Keratinocyte (primary cell): ENCODE data around the gene POU6F2. TPM values are rescaled to one million over a fixed set of nuclear protein-coding genes. Genes with fewer than 3 reads are reported as not detected.

Source experiments
- DNase-seq: peaks from one replicate; pipeline ENCODE4 v3.0.0-alpha.2; 2011; ENCODE audit warnings: low read depth, missing footprints, low spot score
- FAIRE-seq: peaks from 2 replicates; lab custom pipeline; 2011; peaks lifted over from hg19 to GRCh38; lab: Jason Lieb, UNC
- H2AFZ ChIP-seq: 2 replicates; pipeline ENCODE4 v1.6.0; 2012; ENCODE audit warnings: low read length, control low read depth, inconsistent platforms; ENCODE audit not compliant: control insufficient read depth
- H3K27ac ChIP-seq: 2 replicates; pipeline ENCODE4 v1.5.1; 2011; ENCODE audit warnings: low read length; ENCODE audit not compliant: control insufficient read depth, insufficient read depth
- H3K27me3 ChIP-seq: 3 replicates; pipeline ENCODE4 v1.6.0; 2011; ENCODE audit warnings: low read length; ENCODE audit not compliant: control insufficient read depth, insufficient read depth; ENCODE audit errors: extremely low read depth
- H3K36me3 ChIP-seq, 2 experiments: 2 replicates in 1 of 2; 3 replicates in 1 of 2; pipeline ENCODE4 v1.5.1; 2011; ENCODE audit warnings: low read length in 2 of 2, mild to moderate bottlenecking in 1 of 2; ENCODE audit not compliant: control insufficient read depth in 2 of 2, insufficient read depth in 2 of 2; ENCODE audit errors: extremely low read depth in 1 of 2
- H3K4me1 ChIP-seq: 3 replicates; pipeline ENCODE4 v1.5.1; 2011; ENCODE audit warnings: low read length; ENCODE audit not compliant: control insufficient read depth, insufficient read depth; ENCODE audit errors: extremely low read depth
- H3K4me2 ChIP-seq: 3 replicates; pipeline ENCODE4 v1.6.0; 2011; ENCODE audit warnings: low read depth, low read length; ENCODE audit not compliant: control insufficient read depth, insufficient read depth; ENCODE audit errors: extremely low read depth
- H3K4me3 ChIP-seq, 3 experiments: fragments of 200-600 bp in 1 of 3; sonication (generic) in 1 of 3; 2 replicates in 2 of 3; 3 replicates in 1 of 3; pipeline ENCODE4 v1.5.1; 2011 to 2016; ENCODE audit warnings: low read length in 3 of 3, mild to moderate bottlenecking in 3 of 3, control low read depth in 2 of 3, inconsistent platforms in 1 of 3, low read depth in 1 of 3, mixed read lengths in 1 of 3, mixed run types in 1 of 3, moderate library complexity in 1 of 3; ENCODE audit not compliant: control insufficient read depth in 2 of 3, insufficient read depth in 2 of 3; ENCODE audit errors: extremely low read depth in 1 of 3
- H3K79me2 ChIP-seq: 2 replicates; pipeline ENCODE4 v1.6.0; 2012; ENCODE audit warnings: low read length; ENCODE audit not compliant: control insufficient read depth, insufficient read depth
- H3K9ac ChIP-seq: 3 replicates; pipeline ENCODE4 v1.6.0; 2011; ENCODE audit warnings: low read length; ENCODE audit not compliant: control insufficient read depth, insufficient read depth; ENCODE audit errors: extremely low read depth
- H3K9me1 ChIP-seq: 3 replicates; pipeline ENCODE4 v1.6.0; 2011; ENCODE audit warnings: low read length; ENCODE audit not compliant: control insufficient read depth, insufficient read depth; ENCODE audit errors: extremely low read depth
- H3K9me3 ChIP-seq: 2 replicates; pipeline ENCODE4 v1.5.1; 2012; ENCODE audit warnings: low read depth, low read length; ENCODE audit not compliant: control insufficient read depth
- H4K20me1 ChIP-seq: 3 replicates; pipeline ENCODE4 v1.6.0; 2011; ENCODE audit warnings: low read length; ENCODE audit not compliant: control insufficient read depth, insufficient read depth; ENCODE audit errors: extremely low read depth
- CTCF ChIP-seq, 3 experiments: IDR thresholded peaks in 1 of 3; conservative IDR thresholded peaks in 1 of 3; optimal IDR thresholded peaks in 1 of 3; 2 replicates in 2 of 3; 3 replicates in 1 of 3; pipeline versions ENCODE3 to v1.5.1; 2011; ENCODE audit warnings: low read length in 3 of 3, mild to moderate bottlenecking in 3 of 3, moderate library complexity in 2 of 3, control low read depth in 1 of 3, inconsistent platforms in 1 of 3; ENCODE audit not compliant: insufficient read depth in 2 of 3; ENCODE audit errors: extremely low read depth in 1 of 3
- EZH2 ChIP-seq: IDR thresholded peaks from one replicate; pipeline ENCODE4 v1.6.1; 2012; ENCODE audit warnings: inconsistent platforms, mild to moderate bottlenecking, low read length, moderate library complexity
- dilution Hi-C: fragments of 300-500 bp; cut with MboI; formaldehyde crosslinking; loops from one replicate; pipeline ENCODE4 v1.7.0; 2020; ENCODE audit warnings: low sequenced_read_pairs; ENCODE audit not compliant: extremely low pct_ligation_motif_present
- polyA plus RNA-seq, 5 experiments: library from polyadenylated mRNA; depleted of rRNA in 3 of 5; stranded (reverse) in 3 of 5; stranded (forward) in 1 of 5; unstranded in 1 of 5; fragments of >200 nt; gene quantifications; 1 replicate in 1 of 5; 2 replicates in 3 of 5; 3 replicates in 1 of 5; pipeline versions ENCODE4 v1.2.1 to v1.2.3, GENCODE V29; 2011 to 2012; ENCODE audit warnings: missing spikeins in 2 of 5, low read depth in 1 of 5, low replicate concordance in 1 of 5

POU6F2 gene
- polyA plus RNA-seq, 1 donor (not counting 4 experiments of a cell fraction or from before 2014, with no cell fraction given): not detected

DNA sequence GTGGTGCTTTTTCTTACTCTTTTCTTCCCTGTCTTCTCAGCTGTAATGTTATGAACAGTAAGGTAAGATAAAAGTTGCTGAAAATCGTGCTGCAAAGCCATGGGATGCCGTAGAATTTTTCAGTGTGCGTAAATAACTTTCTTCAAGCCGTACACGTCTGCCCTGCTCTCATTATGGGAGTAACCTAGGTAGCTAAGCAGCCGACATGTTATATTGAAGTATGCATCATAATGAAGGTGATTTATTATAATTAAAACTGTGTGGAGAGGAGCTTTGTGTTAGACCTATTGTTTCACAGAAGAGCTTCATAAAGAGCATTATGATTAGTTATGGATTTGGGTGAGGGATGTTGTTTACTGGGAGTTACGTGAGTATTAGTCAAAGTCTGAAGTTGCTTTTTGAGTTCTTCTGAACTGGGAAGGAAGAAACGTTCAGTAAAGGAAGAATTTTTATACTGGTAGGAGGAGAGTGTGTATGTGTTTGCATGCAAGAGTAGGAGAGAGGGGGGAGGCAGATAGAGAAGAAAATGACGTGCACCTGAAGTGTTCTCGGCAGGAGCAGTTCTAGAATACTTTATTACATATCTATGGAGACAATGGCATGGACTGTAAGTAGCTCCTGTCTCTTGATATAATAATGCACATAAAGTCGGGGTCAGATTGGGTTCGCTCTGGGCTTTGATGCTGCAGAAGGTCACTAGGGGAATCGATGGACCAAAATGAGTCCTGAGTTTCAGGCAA, 56.3 kb downstream of the POU6F2 start:
- Histone ChIP-seq H3K4me2 (no peak overlapping the region), H3K9me3 (no peaks in the 10 kb centered on the region), H4K20me1 (no peaks in the 10 kb centered on the region), H2AFZ (no peak overlapping the region), H3K27ac (no peak overlapping the region), H3K9me1 (no peaks in the 10 kb centered on the region), H3K36me3 (no peaks in the 10 kb centered on the region), H3K9ac (no peak overlapping the region), H3K4me1 (no peaks in the 10 kb centered on the region), H3K4me3 (no peak overlapping the region), H3K27me3 (no peaks in the 10 kb centered on the region), H3K79me2 (no peaks in the 10 kb centered on the region)
- DNase-seq: no peak
- TF ChIP-seq CTCF (optimal IDR thresholded peaks at IDR 0.05 in 1 of 3, IDR thresholded peaks at IDR 0.05 in 1 of 3, conservative IDR thresholded peaks at IDR 0.05 in 1 of 3; ENCODE audit: extremely low read depth in 1 of 3, insufficient read depth in 2 of 3, low read length in 3 of 3): no peak
- no peak for TF ChIP-seq EZH2
- FAIRE-seq: no peak
- dilution Hi-C loops: no loop called here

GRCh38 chr7:39035156-39035555, 57.4 kb downstream of the POU6F2 start:
- no peak overlapping the region for H3K9ac ChIP-seq

More at GRCh38 chr7:39035156-39035555, 57.4 kb downstream of the POU6F2 start:
- TF ChIP-seq CTCF (optimal IDR thresholded peaks at IDR 0.05 in 1 of 3, IDR thresholded peaks at IDR 0.05 in 1 of 3, conservative IDR thresholded peaks at IDR 0.05 in 1 of 3; ENCODE audit: extremely low read depth in 1 of 3, insufficient read depth in 2 of 3, low read length in 3 of 3) (no peak), EZH2 (no peak)
- Histone ChIP-seq H3K4me2 (no peak overlapping the region), H2AFZ (no peak overlapping the region), H3K79me2 (no peaks in the 10 kb centered on the region), H3K4me3 (no peak overlapping the region), H3K4me1 (no peaks in the 10 kb centered on the region), H3K27me3 (no peaks in the 10 kb centered on the region), H3K9me3 (no peaks in the 10 kb centered on the region), H3K36me3 (no peaks in the 10 kb centered on the region), H4K20me1 (no peaks in the 10 kb centered on the region), H3K27ac (no peak overlapping the region), H3K9me1 (no peaks in the 10 kb centered on the region)
- DNase-seq: no peak
- dilution Hi-C loops: no loop called here
- FAIRE-seq: no peak
